Ovary (tissue), 3 donors: Measurements from ENCODE around the gene CLIC3.

Experiments
- CTCF ChIP-seq, 3 donors: fragments of 450-650 bp in 2 of 3; fragments of 200-600 bp in 1 of 3; IDR thresholded peaks; one replicate each; pipeline versions ENCODE4 v1.5.1 to v1.8.0; 2016 to 2022; ENCODE audit warnings: antibody characterized with exemption in 3 of 3, mild to moderate bottlenecking in 1 of 3
- EP300 ChIP-seq: sonication (generic); formaldehyde crosslinking; IDR thresholded peaks from one replicate; pipeline ENCODE4 v1.6.1; 2017; ENCODE audit warnings: antibody characterized with exemption
- POLR2A ChIP-seq: fragments of 450-650 bp; IDR thresholded peaks from one replicate; pipeline ENCODE4 v1.6.1; 2017; ENCODE audit warnings: antibody characterized with exemption, mild to moderate bottlenecking, moderate library complexity
- donor health status: DM: no; HTN: no; CAD: no.

DNA sequence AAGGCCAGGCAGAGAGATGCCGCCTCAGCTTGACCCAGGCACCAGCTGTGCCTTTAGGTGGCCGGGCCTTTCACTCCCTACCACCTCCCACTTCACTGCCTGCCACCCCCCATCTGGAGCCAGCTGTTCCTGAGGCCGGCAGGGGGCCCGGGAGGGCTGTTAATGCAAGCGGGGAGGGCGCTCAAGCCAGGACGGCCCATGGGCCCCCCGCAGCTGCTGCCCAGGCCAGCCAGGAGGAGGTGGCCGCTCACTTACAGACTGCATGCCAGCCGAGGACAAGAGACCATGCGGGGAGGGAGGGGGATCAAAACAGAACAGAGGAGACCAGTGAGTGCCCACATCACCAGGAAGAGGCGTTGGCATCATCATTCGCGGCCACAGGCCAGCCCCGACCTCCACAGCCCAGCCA lies 27.2 kb upstream of the CLIC3 start:
- TF ChIP-seq CTCF (IDR thresholded peaks at IDR 0.05) (no peak), POLR2A (no peak), EP300 (no peak)
